SK-N-SH (cell line): Measurements from ENCODE around the gene SLC25A48. TPM values are rescaled to one million over a fixed set of nuclear protein-coding genes. Genes with fewer than 3 reads are reported as not detected.

Source experiments
- CTCF ChIA-PET: fragments of 300-600, 350-600 bp; formaldehyde crosslinking; extraction: SDS; loops from one replicate; lab custom pipeline; 2021; lab: Yijun Ruan, JAX
- POLR2A ChIA-PET: fragments of 350-600 bp; sonication (Branson Sonifier 250); formaldehyde crosslinking; extraction: SDS; loops from one replicate; lab custom pipeline; 2020; ENCODE audit warnings: antibody characterized with exemption, inconsistent platforms; lab: Yijun Ruan, JAX
- DNase-seq: peaks from one replicate; pipeline ENCODE4 v3.0.0; 2012
- H2AFZ ChIP-seq: fragments of 200-600 bp; sonication (generic); 2 replicates; pipeline ENCODE4 v1.8.1; 2016; ENCODE audit warnings: antibody characterized with exemption, mild to moderate bottlenecking, low read depth
- H3F3A ChIP-seq: fragments of 200-600 bp; sonication (generic); replicated peaks from 2 replicates; pipeline ENCODE3; 2016; ENCODE audit warnings: antibody characterized with exemption, mild to moderate bottlenecking; ENCODE audit not compliant: insufficient read depth
- H3K27ac ChIP-seq, 2 experiments: fragments of 200-500 bp in 1 of 2; fragments of 200-600 bp in 1 of 2; sonication (Bioruptor generic) in 1 of 2; sonication (generic), shearing (Covaris generic) in 1 of 2; 2 replicates each; pipeline versions ENCODE4 v1.5.1 to v1.6.1; 2014 to 2016; ENCODE audit warnings: low read depth in 2 of 2, inconsistent platforms in 1 of 2, low read length in 1 of 2, mild to moderate bottlenecking in 1 of 2, mixed read lengths in 1 of 2
- H3K27me3 ChIP-seq: fragments of 200-600 bp; sonication (generic), shearing (Covaris generic); 2 replicates; pipeline ENCODE4 v1.6.1; 2016; ENCODE audit warnings: mixed run types; ENCODE audit not compliant: insufficient read depth
- H3K36me3 ChIP-seq, 2 experiments: fragments of 200-500 bp in 1 of 2; fragments of 200-600 bp in 1 of 2; sonication (Bioruptor generic) in 1 of 2; sonication (generic) in 1 of 2; replicated peaks in 1 of 2; 2 replicates each; pipeline versions ENCODE3 to v1.5.1; 2014 to 2016; ENCODE audit warnings: low read length in 1 of 2, mild to moderate bottlenecking in 1 of 2; ENCODE audit not compliant: insufficient read depth in 2 of 2, control insufficient read depth in 1 of 2
- H3K4me1 ChIP-seq, 2 experiments: fragments of 200-500 bp in 1 of 2; fragments of 200-600 bp in 1 of 2; sonication (Bioruptor generic) in 1 of 2; sonication (generic), shearing (Covaris generic) in 1 of 2; 2 replicates each; pipeline versions ENCODE4 v1.5.1 to v1.6.1; 2014 to 2016; ENCODE audit warnings: low read depth in 1 of 2, low read length in 1 of 2, mixed run types in 1 of 2; ENCODE audit not compliant: insufficient read depth in 2 of 2, control insufficient read depth in 1 of 2
- H3K4me2 ChIP-seq: fragments of 200-600 bp; sonication (generic), shearing (Covaris generic); 2 replicates; pipeline ENCODE4 v1.6.1; 2017; ENCODE audit warnings: mixed run types
- H3K4me3 ChIP-seq, 2 experiments: fragments of 200-500 bp in 1 of 2; fragments of 200-600 bp in 1 of 2; sonication (Bioruptor generic) in 1 of 2; sonication (generic), shearing (Covaris generic) in 1 of 2; 2 replicates each; pipeline versions ENCODE4 v1.5.1 to v1.8.1; 2014 to 2016; ENCODE audit warnings: low read depth in 2 of 2, inconsistent platforms in 1 of 2, low read length in 1 of 2, mild to moderate bottlenecking in 1 of 2, mixed read lengths in 1 of 2, moderate library complexity in 1 of 2
- H3K79me2 ChIP-seq: fragments of 200-600 bp; sonication (generic); 2 replicates; pipeline ENCODE4 v1.8.1; 2017; ENCODE audit warnings: mild to moderate bottlenecking; ENCODE audit not compliant: insufficient read depth
- H3K9ac ChIP-seq: fragments of 200-600 bp; sonication (generic); 2 replicates; pipeline ENCODE4 v1.6.1; 2017; ENCODE audit warnings: mixed run types
- H3K9me2 ChIP-seq: fragments of 200-600 bp; sonication (generic); 2 replicates; pipeline ENCODE4 v1.6.1; 2017; ENCODE audit warnings: mixed run types
- H3K9me3 ChIP-seq: fragments of 200-600 bp; sonication (generic); 2 replicates; pipeline ENCODE4 v1.6.1; 2017; ENCODE audit warnings: mixed run types, mild to moderate bottlenecking, moderate library complexity
- H4K20me1 ChIP-seq: fragments of 200-600 bp; sonication (generic); 2 replicates; pipeline ENCODE4 v1.6.1; 2017; ENCODE audit warnings: mild to moderate bottlenecking, mixed run types; ENCODE audit not compliant: insufficient read depth
- CHD2 ChIP-seq: fragments of 150-350 bp; IDR thresholded peaks from 2 replicates; pipeline ENCODE4 v1.6.1; 2018; ENCODE audit warnings: low read length; ENCODE audit not compliant: partially characterized antibody
- FOSL2 ChIP-seq: IDR thresholded peaks from 2 replicates; pipeline ENCODE4 v1.4.0; 2012; ENCODE audit warnings: low read depth, mild to moderate bottlenecking, moderate library complexity, borderline replicate concordance
- GABPA ChIP-seq: IDR thresholded peaks from 2 replicates; pipeline ENCODE4 v1.4.0; 2012; ENCODE audit warnings: low read depth, mild to moderate bottlenecking
- MXI1 ChIP-seq: IDR thresholded peaks from 2 replicates; pipeline ENCODE4 v1.6.1; 2012; ENCODE audit warnings: mild to moderate bottlenecking, low read depth, low read length, improper control_type of control experiment
- NRF1 ChIP-seq: IDR thresholded peaks from 2 replicates; pipeline ENCODE4 v1.6.1; 2012; ENCODE audit warnings: low read depth, mild to moderate bottlenecking, low read length
- RAD21 ChIP-seq: IDR thresholded peaks from 2 replicates; pipeline ENCODE4 v1.6.1; 2012; ENCODE audit warnings: mild to moderate bottlenecking, low read length
- REST ChIP-seq: IDR thresholded peaks from 2 replicates; pipeline ENCODE4 v1.6.1; 2012; ENCODE audit warnings: mild to moderate bottlenecking, low read depth, low read length, moderate library complexity
- RFX5 ChIP-seq: IDR thresholded peaks from 2 replicates; pipeline ENCODE4 v1.6.1; 2012; ENCODE audit warnings: mild to moderate bottlenecking, improper control_type of control experiment, low read length
- TAF1 ChIP-seq: IDR thresholded peaks from 2 replicates; pipeline ENCODE4 v1.6.1; 2012; ENCODE audit warnings: low read depth, mild to moderate bottlenecking, low read length, moderate library complexity, borderline replicate concordance
- USF2 ChIP-seq: fragments of 150-350 bp; IDR thresholded peaks from 2 replicates; pipeline ENCODE4 v1.6.1; 2017; ENCODE audit warnings: antibody characterized with exemption, low read length, low read depth, borderline replicate concordance
- YY1 ChIP-seq: IDR thresholded peaks from 2 replicates; pipeline ENCODE4 v1.4.0; 2012; ENCODE audit warnings: low read depth, mild to moderate bottlenecking
- WGBS: methylation state at CpG from one replicate; pipeline ENCODE4 v1.1.6; 2017; ENCODE audit warnings: low lambda C conversion rate; 5-methylcytosine and 5-hydroxymethylcytosine counted together
- polyA plus RNA-seq, 3 experiments: library from polyadenylated mRNA; depleted of rRNA; stranded (reverse); fragments of >200 nt; gene quantifications; 2 replicates each; pipeline ENCODE4 v1.2.3, GENCODE V29; 2012
- TF ChIP-seq, protein P1 (sequence below): IDR thresholded peaks from 2 replicates; pipeline ENCODE4 v1.4.0; 2012; ENCODE audit warnings: low read depth, borderline replicate concordance
- TF ChIP-seq, protein P2 (sequence below): IDR thresholded peaks from 2 replicates; pipeline ENCODE4 v1.4.0; 2012; ENCODE audit warnings: low read depth

Gene SLC25A48
- polyA plus RNA-seq, 1 of the 3 experiments (the other 2 are of a cell fraction) = 0.23 TPM

- Histone ChIP-seq H2AFZ (no peak overlapping the region), H3K9me3 (no peaks in the 10 kb centered on the region), H3K4me2 (no peak overlapping the region), H3K9ac (no peak overlapping the region), H3K36me3 (no peaks in the 10 kb centered on the region), H3F3A (no peaks in the 10 kb centered on the region), H3K27me3 (peaks cover 29% of the 10 kb centered on the region; the same call in 1 of the 2 replicates), H3K9me2 (no peaks in the 10 kb centered on the region)
- CTCF ChIA-PET = interaction anchor here (0.7 to 8.9 kb wide), 19 partner anchors 13 to 385 kb away, joined by 3 to 315 read pairs (median 6); partner anchors contain the start of gene CXCL14
- TF ChIP-seq, protein P1, sequence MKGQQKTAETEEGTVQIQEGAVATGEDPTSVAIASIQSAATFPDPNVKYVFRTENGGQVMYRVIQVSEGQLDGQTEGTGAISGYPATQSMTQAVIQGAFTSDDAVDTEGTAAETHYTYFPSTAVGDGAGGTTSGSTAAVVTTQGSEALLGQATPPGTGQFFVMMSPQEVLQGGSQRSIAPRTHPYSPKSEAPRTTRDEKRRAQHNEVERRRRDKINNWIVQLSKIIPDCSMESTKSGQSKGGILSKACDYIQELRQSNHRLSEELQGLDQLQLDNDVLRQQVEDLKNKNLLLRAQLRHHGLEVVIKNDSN = no peak
- no peak for TF ChIP-seq TAF1
- TF ChIP-seq MXI1 = no peak
- TF ChIP-seq RAD21 = no peak
- no peak for TF ChIP-seq CHD2
- no peak for TF ChIP-seq REST
- no peak for TF ChIP-seq GABPA
- no peak for TF ChIP-seq RFX5
- no peak for TF ChIP-seq FOSL2
- no peak for TF ChIP-seq NRF1
- TF ChIP-seq USF2 = no peak
- TF ChIP-seq YY1 = no peak
- TF ChIP-seq, protein P2, sequence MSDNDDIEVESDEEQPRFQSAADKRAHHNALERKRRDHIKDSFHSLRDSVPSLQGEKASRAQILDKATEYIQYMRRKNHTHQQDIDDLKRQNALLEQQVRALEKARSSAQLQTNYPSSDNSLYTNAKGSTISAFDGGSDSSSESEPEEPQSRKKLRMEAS = no peak
- TF ChIP-seq, all 33 proteins: peak for 0
- Histone ChIP-seq H4K20me1 (no peaks in the 10 kb centered on the region), H3K4me1 (no peaks in the 10 kb centered on the region; a peak in 1 of 4 replicates), H3K4me3 (no peak overlapping the region), H3K27ac (no peak overlapping the region), H3K79me2 (no peaks in the 10 kb centered on the region)
- 37% methylated on average over 7 of the region's 7 CpGs for WGBS
- no peak for DNase-seq
- POLR2A ChIA-PET = no interaction called here
These were observed 5.3 kb upstream of the SLC25A48 start for GRCh38 chr5:135829179-135829578.
